ENCODE data around the gene LCA5. TPM values are rescaled to one million over a fixed set of nuclear protein-coding genes. Genes with fewer than 3 reads are reported as not detected.

Gene LCA5
- total RNA-seq, 1 donor from 2014 or later = 7.1 TPM

GRCh38 chr6:79520534-79520933 is 16.7 kb downstream of the LCA5 start:
- H3K27ac ChIP-seq = no peak overlapping the region
- ATAC-seq (no peak), DNase-seq (no peak)
- H3K4me1 ChIP-seq = peaks cover 5% of the 10 kb centered on the region
- no peaks in the 10 kb centered on the region for H3K27me3 ChIP-seq (ENCODE audit: low read depth)
- no peak overlapping the region for H3K4me3 ChIP-seq
- no peaks in the 10 kb centered on the region for H3K9me3 ChIP-seq
- intact Hi-C loops (cut with DNase I) = no loop called here
- no peaks in the 10 kb centered on the region for H3K36me3 ChIP-seq
- TF ChIP-seq, protein P1, sequence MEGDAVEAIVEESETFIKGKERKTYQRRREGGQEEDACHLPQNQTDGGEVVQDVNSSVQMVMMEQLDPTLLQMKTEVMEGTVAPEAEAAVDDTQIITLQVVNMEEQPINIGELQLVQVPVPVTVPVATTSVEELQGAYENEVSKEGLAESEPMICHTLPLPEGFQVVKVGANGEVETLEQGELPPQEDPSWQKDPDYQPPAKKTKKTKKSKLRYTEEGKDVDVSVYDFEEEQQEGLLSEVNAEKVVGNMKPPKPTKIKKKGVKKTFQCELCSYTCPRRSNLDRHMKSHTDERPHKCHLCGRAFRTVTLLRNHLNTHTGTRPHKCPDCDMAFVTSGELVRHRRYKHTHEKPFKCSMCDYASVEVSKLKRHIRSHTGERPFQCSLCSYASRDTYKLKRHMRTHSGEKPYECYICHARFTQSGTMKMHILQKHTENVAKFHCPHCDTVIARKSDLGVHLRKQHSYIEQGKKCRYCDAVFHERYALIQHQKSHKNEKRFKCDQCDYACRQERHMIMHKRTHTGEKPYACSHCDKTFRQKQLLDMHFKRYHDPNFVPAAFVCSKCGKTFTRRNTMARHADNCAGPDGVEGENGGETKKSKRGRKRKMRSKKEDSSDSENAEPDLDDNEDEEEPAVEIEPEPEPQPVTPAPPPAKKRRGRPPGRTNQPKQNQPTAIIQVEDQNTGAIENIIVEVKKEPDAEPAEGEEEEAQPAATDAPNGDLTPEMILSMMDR (IDR thresholded peaks at IDR 0.05) = no peak

DNA sequence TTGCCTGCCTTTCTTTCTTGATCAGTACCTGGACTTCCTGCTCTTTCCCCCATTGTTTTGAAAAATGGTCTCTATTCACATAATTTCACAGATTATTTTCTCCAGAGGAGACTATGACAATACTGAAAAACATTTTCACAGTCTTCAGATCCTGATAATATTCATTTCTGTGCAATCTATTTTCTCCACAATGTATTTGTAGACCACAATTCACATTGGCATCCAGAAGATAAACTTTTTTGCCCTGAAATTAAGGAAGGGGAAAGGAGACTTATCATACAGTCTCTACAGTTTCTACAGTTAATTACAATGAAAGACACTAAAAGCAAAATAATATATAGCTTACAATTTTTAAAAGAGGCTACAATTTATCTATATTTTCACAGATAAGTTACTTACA is 18.4 kb downstream of the LCA5 start:
- no peak overlapping the region for H3K27ac ChIP-seq
- H3K4me3 ChIP-seq = no peak overlapping the region
- TF ChIP-seq, protein P1 (IDR thresholded peaks at IDR 0.05) = no peak
- no peaks in the 10 kb centered on the region for H3K4me1 ChIP-seq
- ATAC-seq (no peak), DNase-seq (no peak)
- H3K36me3 ChIP-seq = no peaks in the 10 kb centered on the region
- no peaks in the 10 kb centered on the region for H3K27me3 ChIP-seq (ENCODE audit: low read depth)
- no peaks in the 10 kb centered on the region for H3K9me3 ChIP-seq
- intact Hi-C loops (cut with DNase I) = no loop called here

GRCh38 chr6:79515436-79515835 is 21.8 kb downstream of the LCA5 start:
- intact Hi-C loops (cut with DNase I) = no loop called here
- DNase-seq (no peak), ATAC-seq (no peak)
- Histone ChIP-seq H3K4me3 (no peak overlapping the region), H3K27ac (no peak overlapping the region), H3K9me3 (no peaks in the 10 kb centered on the region), H3K27me3 (ENCODE audit: low read depth) (no peaks in the 10 kb centered on the region), H3K4me1 (no peaks in the 10 kb centered on the region), H3K36me3 (no peaks in the 10 kb centered on the region)
- TF ChIP-seq, protein P1 (IDR thresholded peaks at IDR 0.05) = no peak

DNA sequence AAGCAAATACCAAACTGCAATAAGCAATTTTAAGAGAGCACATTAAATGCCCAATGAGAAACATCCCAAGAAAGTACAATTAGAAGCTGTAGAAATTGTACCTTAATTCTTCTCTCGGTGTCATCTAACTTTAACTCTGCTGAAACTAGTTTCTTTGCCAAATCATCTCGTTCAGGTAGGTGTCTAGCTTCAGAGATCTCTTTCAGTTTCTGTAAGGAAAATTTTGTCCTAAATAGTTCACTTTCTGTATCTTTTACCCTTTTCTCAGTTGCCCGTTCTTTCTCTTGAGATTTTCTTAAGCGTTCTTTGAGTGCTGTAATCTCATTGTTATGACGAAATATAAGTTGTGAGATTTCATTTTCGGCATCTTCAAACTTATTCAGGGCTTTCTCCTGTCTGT is 24.1 kb downstream of the LCA5 start:
- ATAC-seq = peak in 1 of 2 donors; percentile 31
- Histone ChIP-seq H3K27me3 (ENCODE audit: low read depth) (no peaks in the 10 kb centered on the region), H3K36me3 (no peaks in the 10 kb centered on the region), H3K9me3 (no peaks in the 10 kb centered on the region), H3K4me3 (peak overlapping the region; percentile 27), H3K4me1 (no peaks in the 10 kb centered on the region), H3K27ac (peak overlapping the region; percentile 0)
- intact Hi-C loops (cut with DNase I) = no loop called here
- no peak for DNase-seq
- TF ChIP-seq, protein P1 (IDR thresholded peaks at IDR 0.05) = no peak

DNA sequence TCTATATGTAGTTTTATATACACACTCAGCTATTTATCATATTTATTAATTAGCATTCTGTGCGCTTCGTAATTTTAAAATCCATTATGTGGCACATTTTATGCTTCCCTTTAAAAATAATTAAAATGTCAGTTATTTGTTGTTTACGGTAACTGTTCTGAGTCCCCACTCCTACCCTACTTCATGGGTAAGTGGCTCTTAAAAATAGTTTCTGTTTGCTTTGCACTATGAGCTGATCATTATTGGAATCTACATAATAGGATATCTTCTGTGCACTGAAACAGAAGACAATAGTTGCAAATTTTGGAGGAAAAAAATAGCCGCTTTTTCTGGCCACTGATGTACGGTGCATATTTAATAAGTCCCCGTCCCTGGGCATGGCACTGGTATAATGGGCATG is 25.2 kb downstream of the LCA5 start:
- ATAC-seq (peak in 1 of 2 donors; percentile 73), DNase-seq (no peak)
- intact Hi-C loops (cut with DNase I) = no loop called here
- H3K27me3 ChIP-seq (ENCODE audit: low read depth) = no peaks in the 10 kb centered on the region
- H3K36me3 ChIP-seq = no peaks in the 10 kb centered on the region
- no peak overlapping the region for H3K4me3 ChIP-seq
- H3K4me1 ChIP-seq = no peaks in the 10 kb centered on the region
- no peaks in the 10 kb centered on the region for H3K9me3 ChIP-seq
- H3K27ac ChIP-seq = no peak overlapping the region
- TF ChIP-seq, protein P1 (IDR thresholded peaks at IDR 0.05) = no peak

GRCh38 chr6:79510707-79511106 is 26.5 kb downstream of the LCA5 start:
- H3K27me3 ChIP-seq (ENCODE audit: low read depth) = no peaks in the 10 kb centered on the region
- no peak overlapping the region for H3K4me3 ChIP-seq
- no peak overlapping the region for H3K27ac ChIP-seq
- no peaks in the 10 kb centered on the region for H3K4me1 ChIP-seq
- H3K36me3 ChIP-seq = no peaks in the 10 kb centered on the region
- ATAC-seq (no peak), DNase-seq (no peak)
- intact Hi-C loops (cut with DNase I) = no loop called here
- TF ChIP-seq, protein P1 (IDR thresholded peaks at IDR 0.05) = no peak
- H3K9me3 ChIP-seq = no peaks in the 10 kb centered on the region
